GM18907 (cell line): ENCODE results near the gene STAG1.
A peak's percentile ranks its signal among the peaks of the same experiment; 100 is the strongest.
"Not testable (repeated sequence)": the region's sequence is repeated elsewhere in the genome, so short reads cannot be mapped to it uniquely, and the experiment has no call there.

Experiments
- ATAC-seq: cut with Tn5 transposase; IDR thresholded peaks from one replicate; pipeline ENCODE4 v1.9.1; 2021; ENCODE audit warnings: mild to moderate bottlenecking, moderate library complexity; ENCODE audit not compliant: unreplicated experiment

The STAG1 gene

GRCh38 chr3:136752172-136752421, at the start of gene STAG1:
TSS of gene STAG1 (minus strand) at chr3:136752378. CDS start at chr3:136630898, 121,480 bp downstream.
- ATAC-seq = no peak

- not testable (repeated sequence) for ATAC-seq
These were observed 49.0 kb upstream of the STAG1 start for GRCh38 chr3:136801146-136801545.

- no peak for ATAC-seq
These were observed 40.6 kb upstream of the STAG1 start for GRCh38 chr3:136792556-136793330.

- no peak for ATAC-seq
These were observed 38.6 kb upstream of the STAG1 start for GRCh38 chr3:136790786-136791185.

GRCh38 chr3:136789976-136790375, 37.8 kb upstream of the STAG1 start:
- ATAC-seq = no peak

- ATAC-seq = no peak
These were observed 36.0 kb upstream of the STAG1 start for GRCh38 chr3:136788154-136788553.

GRCh38 chr3:136787349-136787748, 35.2 kb upstream of the STAG1 start:
- peak; percentile 72 for ATAC-seq

GRCh38 chr3:136783708-136784191, 31.6 kb upstream of the STAG1 start:
- no peak for ATAC-seq

- ATAC-seq = no peak
These were observed 28.6 kb upstream of the STAG1 start for GRCh38 chr3:136780741-136781140.

- no peak for ATAC-seq
These were observed 26.7 kb upstream of the STAG1 start for GRCh38 chr3:136778865-136779264.

GRCh38 chr3:136772709-136773108, 20.5 kb upstream of the STAG1 start:
- no peak for ATAC-seq

- not testable (repeated sequence) for ATAC-seq
These were observed 6.3 kb upstream of the STAG1 start for GRCh38 chr3:136758160-136759102.

- ATAC-seq = no peak
These were observed 3.0 kb upstream of the STAG1 start for GRCh38 chr3:136755192-136755591.

GRCh38 chr3:136753326-136753939, 1.3 kb upstream of the STAG1 start:
- ATAC-seq = no peak

GRCh38 chr3:136752422-136753325, 496 bp upstream of the STAG1 start:
- ATAC-seq = peak; percentile 89

GRCh38 chr3:136751316-136752171, 634 bp downstream of the STAG1 start:
- peak; percentile 22 for ATAC-seq

GRCh38 chr3:136750897-136751315, 1.3 kb downstream of the STAG1 start:
- ATAC-seq = no peak

- ATAC-seq = no peak
These were observed 1.8 kb downstream of the STAG1 start for GRCh38 chr3:136750209-136750896.

- ATAC-seq = not testable (repeated sequence)
These were observed 2.6 kb downstream of the STAG1 start for GRCh38 chr3:136749602-136750001.
